ENCODE results near the gene EVI2B. TPM values are rescaled to one million over a fixed set of nuclear protein-coding genes. Genes with fewer than 3 reads are reported as not detected.
"Not testable (repeated sequence)": the region's sequence is repeated elsewhere in the genome, so short reads cannot be mapped to it uniquely, and the experiment has no call there.

The EVI2B gene
- total RNA-seq, 1 experiment from 2014 or later = 0.11 TPM

DNA sequence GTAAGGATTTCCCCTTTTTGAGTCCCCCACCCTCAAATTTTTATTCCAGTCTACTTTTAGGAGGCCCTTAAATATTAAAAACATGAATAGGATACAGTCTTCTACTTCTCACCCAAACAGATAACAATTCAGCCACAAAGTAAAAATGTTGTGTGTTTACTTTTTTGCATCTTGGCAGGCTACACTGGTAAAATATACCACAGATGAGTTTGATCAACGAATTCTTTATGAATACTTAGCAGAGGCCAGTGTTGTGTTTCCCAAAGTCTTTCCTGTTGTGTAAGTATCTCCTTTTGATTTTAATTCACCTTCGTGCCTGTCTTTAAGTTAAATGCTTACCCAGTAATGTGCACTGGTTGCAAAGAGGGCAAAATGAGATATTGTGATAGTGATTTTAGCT, 43.2 kb upstream of the EVI2B start:
- intact Hi-C loops (cut with micrococcal nuclease) = loop anchor here (5.0 kb wide), 1 partner anchor 95 kb away; no protein-coding TSS in a partner anchor

DNA sequence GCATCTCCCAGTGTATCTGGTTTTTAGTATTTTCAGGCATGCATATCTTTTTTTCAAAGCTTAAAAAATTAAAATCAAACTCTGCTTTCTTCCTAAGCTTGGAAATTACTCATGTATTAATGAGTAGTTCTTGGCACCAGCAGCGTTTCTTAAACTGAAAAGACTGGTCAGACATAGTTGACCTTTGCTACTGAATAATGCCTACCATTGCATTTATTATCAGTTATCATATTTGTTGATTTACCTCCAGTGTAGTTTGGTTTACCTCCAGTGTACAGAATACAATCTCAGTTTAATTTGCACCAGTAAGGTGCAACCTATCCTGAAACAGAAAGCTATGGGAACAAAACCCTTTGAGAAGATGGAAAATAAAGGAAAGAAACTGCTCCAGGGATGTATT, 42.1 kb upstream of the EVI2B start:
- intact Hi-C loops (cut with micrococcal nuclease) = loop anchor here (5.0 kb wide), 1 partner anchor 94 kb away; no protein-coding TSS in a partner anchor
- Histone ChIP-seq H3K36me3 (ENCODE audit: low read depth, low read length) (no peaks in the 10 kb centered on the region; the same call in 1 of the 2 replicates), H3K4me1 (ENCODE audit: insufficient read depth, low read length) (peaks cover 11% of the 10 kb centered on the region), H3K4me2 (ENCODE audit: low read length) (no peak overlapping the region), H3K27ac (ENCODE audit: low read length) (no peak overlapping the region), H3F3A (ENCODE audit: low read length, unreplicated experiment) (no peaks in the 10 kb centered on the region), H3K27me3 (ENCODE audit: low read length) (no peaks in the 10 kb centered on the region), H3K9me2 (replicated peaks; ENCODE audit: low read length) (no peaks in the 10 kb centered on the region), H4K20me1 (ENCODE audit: low read length) (no peaks in the 10 kb centered on the region), H3K4me3 (ENCODE audit: low read length) (no peak overlapping the region), H3K9ac (ENCODE audit: low read length) (no peak overlapping the region), H3K79me2 (ENCODE audit: low read length) (no peaks in the 10 kb centered on the region), H3K9me3 (ENCODE audit: low read length) (no peaks in the 10 kb centered on the region), H2AFZ (ENCODE audit: low read length) (no peak overlapping the region)
- TF ChIP-seq EZH2 (IDR thresholded peaks at IDR 0.05; ENCODE audit: low read length, unreplicated experiment) = no peak
- no peak for TF ChIP-seq EZH2phosphoT487 (IDR thresholded peaks at IDR 0.05; ENCODE audit: borderline replicate concordance, low read length)
- TF ChIP-seq, protein P1, sequence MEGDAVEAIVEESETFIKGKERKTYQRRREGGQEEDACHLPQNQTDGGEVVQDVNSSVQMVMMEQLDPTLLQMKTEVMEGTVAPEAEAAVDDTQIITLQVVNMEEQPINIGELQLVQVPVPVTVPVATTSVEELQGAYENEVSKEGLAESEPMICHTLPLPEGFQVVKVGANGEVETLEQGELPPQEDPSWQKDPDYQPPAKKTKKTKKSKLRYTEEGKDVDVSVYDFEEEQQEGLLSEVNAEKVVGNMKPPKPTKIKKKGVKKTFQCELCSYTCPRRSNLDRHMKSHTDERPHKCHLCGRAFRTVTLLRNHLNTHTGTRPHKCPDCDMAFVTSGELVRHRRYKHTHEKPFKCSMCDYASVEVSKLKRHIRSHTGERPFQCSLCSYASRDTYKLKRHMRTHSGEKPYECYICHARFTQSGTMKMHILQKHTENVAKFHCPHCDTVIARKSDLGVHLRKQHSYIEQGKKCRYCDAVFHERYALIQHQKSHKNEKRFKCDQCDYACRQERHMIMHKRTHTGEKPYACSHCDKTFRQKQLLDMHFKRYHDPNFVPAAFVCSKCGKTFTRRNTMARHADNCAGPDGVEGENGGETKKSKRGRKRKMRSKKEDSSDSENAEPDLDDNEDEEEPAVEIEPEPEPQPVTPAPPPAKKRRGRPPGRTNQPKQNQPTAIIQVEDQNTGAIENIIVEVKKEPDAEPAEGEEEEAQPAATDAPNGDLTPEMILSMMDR (conservative IDR thresholded peaks at IDR 0.05; ENCODE audit: low read depth, low read length) = no peak
- no TSS peak for BruUV-seq (replicated peaks)
- ChIA-PET POLR2A (ENCODE audit: unreplicated experiment) (interaction anchor here (0.6 kb wide), 1 partner anchor 47 kb away, joined by 3 read pairs; no protein-coding TSS in a partner anchor), CTCF (no interaction called here)
- no peak for ATAC-seq
- no peak for DNase-seq

More for the DNA sequence above, 43.2 kb upstream of the EVI2B start:
- Histone ChIP-seq H3K4me3 (ENCODE audit: low read length) (no peak overlapping the region), H3K4me2 (ENCODE audit: low read length) (no peak overlapping the region), H3K27me3 (ENCODE audit: low read length) (no peaks in the 10 kb centered on the region), H3K4me1 (ENCODE audit: insufficient read depth, low read length) (peaks cover 11% of the 10 kb centered on the region), H3F3A (ENCODE audit: low read length, unreplicated experiment) (no peaks in the 10 kb centered on the region), H3K36me3 (ENCODE audit: low read depth, low read length) (no peaks in the 10 kb centered on the region; the same call in 1 of the 2 replicates), H4K20me1 (ENCODE audit: low read length) (no peaks in the 10 kb centered on the region), H3K9ac (ENCODE audit: low read length) (no peak overlapping the region), H2AFZ (ENCODE audit: low read length) (no peak overlapping the region), H3K27ac (ENCODE audit: low read length) (no peak overlapping the region), H3K9me3 (ENCODE audit: low read length) (no peaks in the 10 kb centered on the region), H3K79me2 (ENCODE audit: low read length) (no peaks in the 10 kb centered on the region), H3K9me2 (replicated peaks; ENCODE audit: low read length) (no peaks in the 10 kb centered on the region)
- ChIA-PET CTCF (no interaction called here), POLR2A (ENCODE audit: unreplicated experiment) (no interaction called here)
- BruUV-seq (replicated peaks) = no TSS peak
- DNase-seq = no peak
- TF ChIP-seq, protein P1 (conservative IDR thresholded peaks at IDR 0.05; ENCODE audit: low read depth, low read length) = no peak
- TF ChIP-seq EZH2 (IDR thresholded peaks at IDR 0.05; ENCODE audit: low read length, unreplicated experiment) = no peak
- TF ChIP-seq EZH2phosphoT487 (IDR thresholded peaks at IDR 0.05; ENCODE audit: borderline replicate concordance, low read length) = no peak
- ATAC-seq = no peak

DNA sequence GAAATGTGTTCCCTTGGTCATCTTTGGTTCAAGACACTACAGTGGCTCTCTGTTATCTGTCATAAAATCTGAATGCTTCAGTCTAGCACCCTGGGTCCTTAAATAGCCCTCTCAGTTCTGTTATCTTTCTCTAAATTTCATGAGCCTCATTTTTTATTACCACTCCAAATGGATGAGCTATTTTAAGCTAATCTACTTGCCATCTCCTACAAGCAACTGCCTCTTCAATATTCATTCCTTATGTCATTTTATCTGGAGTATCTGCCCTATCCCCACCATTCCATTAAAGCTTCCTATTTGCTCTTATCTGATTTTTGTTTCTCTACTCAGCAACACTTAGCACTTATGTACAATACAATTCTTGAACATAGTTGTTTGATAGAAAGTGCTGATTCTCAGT, 35.6 kb upstream of the EVI2B start:
- ATAC-seq (no peak), DNase-seq (no peak)
- H3K9me2 ChIP-seq (replicated peaks; ENCODE audit: low read length) = no peaks in the 10 kb centered on the region
- H2AFZ ChIP-seq (ENCODE audit: low read length) = no peak overlapping the region
- H3K27ac ChIP-seq (ENCODE audit: low read length) = no peak overlapping the region
- POLR2A ChIA-PET (ENCODE audit: unreplicated experiment) = no interaction called here
- H3K27me3 ChIP-seq (ENCODE audit: low read length) = no peaks in the 10 kb centered on the region
- no peaks in the 10 kb centered on the region for H3K4me1 ChIP-seq (ENCODE audit: insufficient read depth, low read length)
- no peak overlapping the region for H3K4me3 ChIP-seq (ENCODE audit: low read length)
- CTCF ChIA-PET = no interaction called here
- H3K36me3 ChIP-seq (ENCODE audit: low read depth, low read length) = no peaks in the 10 kb centered on the region; the same call in 1 of the 2 replicates
- no peak overlapping the region for H3K4me2 ChIP-seq (ENCODE audit: low read length)
- no TSS peak for BruUV-seq (replicated peaks)
- H4K20me1 ChIP-seq (ENCODE audit: low read length) = no peaks in the 10 kb centered on the region
- no peaks in the 10 kb centered on the region for H3F3A ChIP-seq (ENCODE audit: low read length, unreplicated experiment)
- no peaks in the 10 kb centered on the region for H3K79me2 ChIP-seq (ENCODE audit: low read length)
- H3K9me3 ChIP-seq (ENCODE audit: low read length) = no peaks in the 10 kb centered on the region
- intact Hi-C loops (cut with micrococcal nuclease) = no loop called here
- no peak overlapping the region for H3K9ac ChIP-seq (ENCODE audit: low read length)
- TF ChIP-seq, protein P1 (conservative IDR thresholded peaks at IDR 0.05; ENCODE audit: low read depth, low read length) = no peak
- TF ChIP-seq EZH2 (IDR thresholded peaks at IDR 0.05; ENCODE audit: low read length, unreplicated experiment) (no peak), EZH2phosphoT487 (IDR thresholded peaks at IDR 0.05; ENCODE audit: borderline replicate concordance, low read length) (no peak)

DNA sequence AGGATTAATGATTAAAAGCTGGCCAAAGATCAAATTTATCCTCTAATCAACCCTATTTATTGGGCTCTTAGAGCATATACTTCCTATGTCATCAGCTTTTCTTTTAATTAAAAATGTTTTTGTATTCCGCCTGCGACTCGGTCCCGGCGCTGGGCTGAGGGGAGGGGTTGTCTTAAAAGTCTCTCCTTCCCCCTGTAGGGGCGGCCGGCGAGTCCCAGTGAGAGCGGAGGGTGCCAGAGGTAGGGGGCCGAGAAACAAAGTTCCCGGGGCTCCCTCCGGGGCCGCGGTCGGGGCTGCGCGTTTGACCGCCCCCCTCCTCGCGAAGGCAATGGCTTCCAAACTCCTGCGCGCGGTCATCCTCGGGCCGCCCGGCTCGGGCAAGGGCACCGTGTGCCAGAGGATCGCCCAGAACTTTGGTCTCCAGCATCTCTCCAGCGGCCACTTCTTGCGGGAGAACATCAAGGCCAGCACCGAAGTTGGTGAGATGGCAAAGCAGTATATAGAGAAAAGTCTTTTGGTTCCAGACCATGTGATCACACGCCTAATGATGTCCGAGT, 31.4 kb upstream of the EVI2B start:
- H3K27ac ChIP-seq (ENCODE audit: low read length); CTCF ChIA-PET; POLR2A ChIA-PET (ENCODE audit: unreplicated experiment); H3K79me2 ChIP-seq (ENCODE audit: low read length); ATAC-seq; H3K27me3 ChIP-seq (ENCODE audit: low read length); H3F3A ChIP-seq (ENCODE audit: low read length, unreplicated experiment); BruUV-seq (replicated peaks); H3K4me1 ChIP-seq (ENCODE audit: insufficient read depth, low read length); H3K4me3 ChIP-seq (ENCODE audit: low read length); H3K36me3 ChIP-seq (ENCODE audit: low read depth, low read length); H3K4me2 ChIP-seq (ENCODE audit: low read length); intact Hi-C loops (cut with micrococcal nuclease); H3K9me2 ChIP-seq (replicated peaks; ENCODE audit: low read length); H4K20me1 ChIP-seq (ENCODE audit: low read length); H3K9me3 ChIP-seq (ENCODE audit: low read length); DNase-seq; H2AFZ ChIP-seq (ENCODE audit: low read length); H3K9ac ChIP-seq (ENCODE audit: low read length): not testable (repeated sequence)

Measured in PC-3 (cell line).